ENCODE measurements around the gene PTPRG. TPM values are rescaled to one million over a fixed set of nuclear protein-coding genes. Genes with fewer than 3 reads are reported as not detected.

The PTPRG gene
- total RNA-seq, 1 experiment from 2014 or later: 69.3 TPM

DNA sequence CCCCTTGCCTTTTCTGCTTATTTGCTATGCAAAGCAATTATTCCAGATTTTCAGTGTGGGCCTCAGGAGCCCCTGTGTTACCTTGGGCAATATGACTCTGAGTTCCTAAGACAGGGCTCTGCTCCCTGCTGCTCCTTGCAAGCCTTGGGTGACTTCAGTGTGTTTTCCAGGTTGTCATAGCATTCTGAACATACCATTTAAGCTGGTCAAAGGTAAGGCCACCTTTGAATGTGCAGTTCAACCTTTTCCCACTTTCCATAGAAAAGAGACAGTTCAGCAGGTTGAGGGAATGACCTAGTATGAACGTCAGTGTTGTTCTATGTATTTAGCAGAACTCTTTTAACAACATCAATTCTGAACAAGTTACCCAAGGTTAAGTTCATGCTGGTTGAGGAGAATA lies 302.2 kb downstream of the PTPRG start:
- Histone ChIP-seq H3K9ac (ENCODE audit: extremely low read depth, insufficient read length, low read length) (no peak overlapping the region), H3K23me2 (ENCODE audit: insufficient read length, low read depth, low read length, poor library complexity, severe bottlenecking) (no peaks in the 10 kb centered on the region), H4K91ac (ENCODE audit: insufficient read length, low read depth, low read length) (no peak overlapping the region), H3K56ac (ENCODE audit: insufficient read length, low read depth, low read length) (no peak overlapping the region), H2BK120ac (ENCODE audit: low read depth, low read length, poor library complexity, severe bottlenecking) (no peak overlapping the region), H3K4me2 (ENCODE audit: insufficient read depth, insufficient read length, low read length) (no peak overlapping the region), H3K4ac (ENCODE audit: low read depth, low read length) (no peak overlapping the region), H2BK12ac (ENCODE audit: insufficient read length, low read depth, low read length) (no peak overlapping the region), H2BK15ac (ENCODE audit: low read depth, low read length) (no peak overlapping the region), H3K27me3 (ENCODE audit: insufficient read depth, low read length) (no peaks in the 10 kb centered on the region), H3K27ac (ENCODE audit: insufficient read length, low read depth, low read length) (no peak overlapping the region), H3K18ac (ENCODE audit: insufficient read length, low read depth, low read length) (no peak overlapping the region), H4K5ac (ENCODE audit: insufficient read length, low read depth, low read length) (no peak overlapping the region), H2AFZ (ENCODE audit: low read length) (no peak overlapping the region), H2AK5ac (ENCODE audit: insufficient read length, low read length) (no peak overlapping the region), H3K14ac (ENCODE audit: insufficient read depth, low read length) (no peak overlapping the region), H2BK5ac (ENCODE audit: insufficient read length, low read length) (no peak overlapping the region), H3K79me1 (ENCODE audit: insufficient read depth, low read depth, low read length, poor library complexity, severe bottlenecking) (peaks cover 6% of the 10 kb centered on the region), H3T11ph (ENCODE audit: low read length) (no peak overlapping the region), H3K9me3 (ENCODE audit: control insufficient read depth, low read depth, low read length) (no peaks in the 10 kb centered on the region), H4K8ac (replicated peaks; ENCODE audit: insufficient read length, low read depth, low read length) (no peak overlapping the region), H3K4me1 (ENCODE audit: insufficient read depth, low read length) (peaks cover 23% of the 10 kb centered on the region; the same call in 1 of the 2 replicates), H3K23ac (ENCODE audit: insufficient read length, low read depth, low read length) (no peak overlapping the region), H3K79me2 (ENCODE audit: insufficient read depth, low read length) (peaks cover 24% of the 10 kb centered on the region; the same call in 1 of the 2 replicates), H4K20me1 (ENCODE audit: control insufficient read depth, insufficient read depth, insufficient read length) (no peaks in the 10 kb centered on the region), H2BK20ac (ENCODE audit: low read depth, low read length, poor library complexity, severe bottlenecking) (no peak overlapping the region)
- peaks cover 6% of the 10 kb centered on the region in 2 experiments; a peak in 3 of 5 replicates for H3K9me3 Mint-ChIP-seq
- no peak for DNase-seq
- TF ChIP-seq, protein P1, sequence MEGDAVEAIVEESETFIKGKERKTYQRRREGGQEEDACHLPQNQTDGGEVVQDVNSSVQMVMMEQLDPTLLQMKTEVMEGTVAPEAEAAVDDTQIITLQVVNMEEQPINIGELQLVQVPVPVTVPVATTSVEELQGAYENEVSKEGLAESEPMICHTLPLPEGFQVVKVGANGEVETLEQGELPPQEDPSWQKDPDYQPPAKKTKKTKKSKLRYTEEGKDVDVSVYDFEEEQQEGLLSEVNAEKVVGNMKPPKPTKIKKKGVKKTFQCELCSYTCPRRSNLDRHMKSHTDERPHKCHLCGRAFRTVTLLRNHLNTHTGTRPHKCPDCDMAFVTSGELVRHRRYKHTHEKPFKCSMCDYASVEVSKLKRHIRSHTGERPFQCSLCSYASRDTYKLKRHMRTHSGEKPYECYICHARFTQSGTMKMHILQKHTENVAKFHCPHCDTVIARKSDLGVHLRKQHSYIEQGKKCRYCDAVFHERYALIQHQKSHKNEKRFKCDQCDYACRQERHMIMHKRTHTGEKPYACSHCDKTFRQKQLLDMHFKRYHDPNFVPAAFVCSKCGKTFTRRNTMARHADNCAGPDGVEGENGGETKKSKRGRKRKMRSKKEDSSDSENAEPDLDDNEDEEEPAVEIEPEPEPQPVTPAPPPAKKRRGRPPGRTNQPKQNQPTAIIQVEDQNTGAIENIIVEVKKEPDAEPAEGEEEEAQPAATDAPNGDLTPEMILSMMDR (conservative IDR thresholded peaks at IDR 0.05): no peak
- H3K36me3 Mint-ChIP-seq (ENCODE audit: insufficient read depth in 1 of 3, low read depth in 3 of 3): peaks cover 7 to 19% (median 11%) of the 10 kb centered on the region in 3 experiments
- H3K4me1 Mint-ChIP-seq: peaks cover 51 to 65% of the 10 kb centered on the region in 2 experiments
- no CpG with 5 or more reads among the region's 1 CpG for WGBS (ENCODE audit: extremely low coverage, insufficient read length, low lambda C conversion rate)
- H3K27ac Mint-ChIP-seq: no peak overlapping the region
- no peak overlapping the region for H3K4me3 Mint-ChIP-seq
- no peaks in the 10 kb centered on the region; the same call in 1 of the 2 replicates for H3K27me3 Mint-ChIP-seq (ENCODE audit: low read depth)
